Nephron (organoid): Measurements from ENCODE around the gene DLG3.

Source experiments
- H3K27ac Mint-ChIP-seq, 3 experiments: 2 replicates each; pipeline ENCODE4 v1.8.0; 2020; ENCODE audit warnings: mixed read lengths in 3 of 3, mild to moderate bottlenecking in 2 of 3, moderate library complexity in 1 of 3
- H3K27me3 Mint-ChIP-seq: 2 replicates; pipeline ENCODE4 v1.8.0; 2021; ENCODE audit warnings: low read depth, mild to moderate bottlenecking, moderate library complexity, mixed read lengths
- H3K36me3 Mint-ChIP-seq: 2 replicates; pipeline ENCODE4 v1.8.0; 2020; ENCODE audit warnings: low read depth, mixed read lengths
- H3K4me1 Mint-ChIP-seq: 2 replicates; pipeline ENCODE4 v1.8.0; 2020; ENCODE audit warnings: mixed read lengths
- H3K4me3 Mint-ChIP-seq, 3 experiments: 2 replicates each; pipeline ENCODE4 v1.8.0; 2020; ENCODE audit warnings: mild to moderate bottlenecking in 3 of 3, mixed read lengths in 3 of 3, moderate library complexity in 2 of 3
- H3K9me3 Mint-ChIP-seq: 2 replicates; pipeline ENCODE4 v1.8.0; 2020; ENCODE audit warnings: mixed read lengths
- CTCF ChIP-seq, 3 experiments: fragments of 200-600 bp; sonication (generic); IDR thresholded peaks; one replicate each; pipeline ENCODE4 v1.5.0; 2021; ENCODE audit warnings: antibody characterized with exemption in 3 of 3; ENCODE audit not compliant: unreplicated experiment in 3 of 3

Gene DLG3

GRCh38 chrX:70411475-70411874 lies 33.2 kb upstream of the DLG3 start:
- Mint-ChIP-seq H3K27me3 (no peaks in the 10 kb centered on the region), H3K4me3 (no peak overlapping the region), H3K36me3 (peaks cover 5% of the 10 kb centered on the region), H3K4me1 (no peaks in the 10 kb centered on the region), H3K9me3 (no peaks in the 10 kb centered on the region), H3K27ac (no peak overlapping the region)
- TF ChIP-seq CTCF (IDR thresholded peaks at IDR 0.05; ENCODE audit: unreplicated experiment in 3 of 3) = no peak

- no peak for TF ChIP-seq CTCF (IDR thresholded peaks at IDR 0.05; ENCODE audit: unreplicated experiment in 3 of 3)
- Mint-ChIP-seq H3K36me3 (no peaks in the 10 kb centered on the region), H3K4me1 (peaks cover 6% of the 10 kb centered on the region), H3K9me3 (no peaks in the 10 kb centered on the region), H3K27me3 (peaks cover 14% of the 10 kb centered on the region), H3K4me3 (no peak overlapping the region), H3K27ac (no peak overlapping the region)
Measured at GRCh38 chrX:70421618-70422017, 23.0 kb upstream of the DLG3 start.

GRCh38 chrX:70422851-70423341 lies 21.7 kb upstream of the DLG3 start, which contains the start of gene GDPD2:
GDPD2 (plus strand) TSS chrX:70423314; CDS start chrX:70424985, 1,671 bp downstream.
- peak within 1 kb of the TSS; percentile 66 to 74 (median 72) for H3K4me3 Mint-ChIP-seq
- TF ChIP-seq CTCF (IDR thresholded peaks at IDR 0.05; ENCODE audit: unreplicated experiment in 3 of 3) = peak; percentile 22 to 36 (median 27)
- peaks cover 14% of the 10 kb centered on the region for H3K27me3 Mint-ChIP-seq

GRCh38 chrX:70423936-70424675 lies 20.5 kb upstream of the DLG3 start:
- peaks cover 14% of the 10 kb centered on the region for H3K27me3 Mint-ChIP-seq
- H3K27ac Mint-ChIP-seq = peak overlapping the region in 1 of 3 experiments; percentile 34
- no peaks in the 10 kb centered on the region for H3K9me3 Mint-ChIP-seq
- H3K4me3 Mint-ChIP-seq = no peak overlapping the region
- no peaks in the 10 kb centered on the region for H3K36me3 Mint-ChIP-seq
- peaks cover 6% of the 10 kb centered on the region for H3K4me1 Mint-ChIP-seq
- no peak for TF ChIP-seq CTCF (IDR thresholded peaks at IDR 0.05; ENCODE audit: unreplicated experiment in 3 of 3)

More at GRCh38 chrX:70422851-70423341, 21.7 kb upstream of the DLG3 start, which contains the start of gene GDPD2:
- Mint-ChIP-seq H3K9me3 (no peaks in the 10 kb centered on the region), H3K27ac (peak within 1 kb of the TSS in 2 of 3 experiments; percentile 74 to 79), H3K4me1 (peaks cover 6% of the 10 kb centered on the region), H3K36me3 (no peaks in the 10 kb centered on the region)

- Mint-ChIP-seq H3K4me3 (no peak overlapping the region), H3K27ac (no peak overlapping the region)
Measured at GRCh38 chrX:70424801-70425200, 19.8 kb upstream of the DLG3 start.

More at GRCh38 chrX:70424801-70425200, 19.8 kb upstream of the DLG3 start:
- Mint-ChIP-seq H3K27me3 (peaks cover 14% of the 10 kb centered on the region), H3K36me3 (no peaks in the 10 kb centered on the region), H3K9me3 (no peaks in the 10 kb centered on the region), H3K4me1 (peaks cover 6% of the 10 kb centered on the region)
- TF ChIP-seq CTCF (IDR thresholded peaks at IDR 0.05; ENCODE audit: unreplicated experiment in 3 of 3) = no peak
